Epithelial cell of esophagus (primary cell): ENCODE data around the gene MCU.

Experiments used
- DNase-seq: peaks from one replicate; pipeline ENCODE4 v3.0.0; 2010; ENCODE audit warnings: low read depth
- H3K4me3 ChIP-seq: 2 replicates; pipeline ENCODE4 v1.5.1; 2011; ENCODE audit warnings: mild to moderate bottlenecking, low read length, control low read depth
- CTCF ChIP-seq: IDR thresholded peaks from 2 replicates; pipeline ENCODE4 v1.5.1; 2011; ENCODE audit warnings: low read depth, mild to moderate bottlenecking, low read length, control low read depth, inconsistent platforms; ENCODE audit not compliant: insufficient read depth; ENCODE audit errors: missing control alignments

Gene MCU

GRCh38 chr10:72852508-72852907 lies 160.6 kb downstream of the MCU start:
- no peak overlapping the region for H3K4me3 ChIP-seq
- no peak for TF ChIP-seq CTCF
- DNase-seq: no peak

GRCh38 chr10:72855129-72855528 lies 163.2 kb downstream of the MCU start:
- TF ChIP-seq CTCF: no peak
- no peak overlapping the region for H3K4me3 ChIP-seq
- DNase-seq: no peak

- TF ChIP-seq CTCF: no peak
- DNase-seq: peak; percentile 25
- no peak overlapping the region for H3K4me3 ChIP-seq
Observed at GRCh38 chr10:72855790-72856189, 163.8 kb downstream of the MCU start.

- DNase-seq: no peak
- no peak for TF ChIP-seq CTCF
- H3K4me3 ChIP-seq: no peak overlapping the region
Observed at GRCh38 chr10:72858067-72858466, 166.1 kb downstream of the MCU start.

- DNase-seq: no peak
- H3K4me3 ChIP-seq: no peak overlapping the region
- no peak for TF ChIP-seq CTCF
Observed at GRCh38 chr10:72862957-72863356, 171.0 kb downstream of the MCU start.

GRCh38 chr10:72875250-72876055 lies 183.5 kb downstream of the MCU start:
- TF ChIP-seq CTCF: peak; percentile 61
- no peak overlapping the region for H3K4me3 ChIP-seq
- peak; percentile 63 for DNase-seq

- DNase-seq: no peak
- H3K4me3 ChIP-seq: no peak overlapping the region
- TF ChIP-seq CTCF: no peak
Observed at GRCh38 chr10:72879245-72879644, 187.3 kb downstream of the MCU start.
